ENCODE results near the gene PPOX.

GRCh38 chr1:161162806-161163205, 3.4 kb upstream of the PPOX start:
- no peak for TF ChIP-seq POLR2A (IDR thresholded peaks at IDR 0.05)
- TF ChIP-seq, protein P1, sequence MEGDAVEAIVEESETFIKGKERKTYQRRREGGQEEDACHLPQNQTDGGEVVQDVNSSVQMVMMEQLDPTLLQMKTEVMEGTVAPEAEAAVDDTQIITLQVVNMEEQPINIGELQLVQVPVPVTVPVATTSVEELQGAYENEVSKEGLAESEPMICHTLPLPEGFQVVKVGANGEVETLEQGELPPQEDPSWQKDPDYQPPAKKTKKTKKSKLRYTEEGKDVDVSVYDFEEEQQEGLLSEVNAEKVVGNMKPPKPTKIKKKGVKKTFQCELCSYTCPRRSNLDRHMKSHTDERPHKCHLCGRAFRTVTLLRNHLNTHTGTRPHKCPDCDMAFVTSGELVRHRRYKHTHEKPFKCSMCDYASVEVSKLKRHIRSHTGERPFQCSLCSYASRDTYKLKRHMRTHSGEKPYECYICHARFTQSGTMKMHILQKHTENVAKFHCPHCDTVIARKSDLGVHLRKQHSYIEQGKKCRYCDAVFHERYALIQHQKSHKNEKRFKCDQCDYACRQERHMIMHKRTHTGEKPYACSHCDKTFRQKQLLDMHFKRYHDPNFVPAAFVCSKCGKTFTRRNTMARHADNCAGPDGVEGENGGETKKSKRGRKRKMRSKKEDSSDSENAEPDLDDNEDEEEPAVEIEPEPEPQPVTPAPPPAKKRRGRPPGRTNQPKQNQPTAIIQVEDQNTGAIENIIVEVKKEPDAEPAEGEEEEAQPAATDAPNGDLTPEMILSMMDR (IDR thresholded peaks at IDR 0.05) = no peak
- TF ChIP-seq EP300 (IDR thresholded peaks at IDR 0.05) = no peak

All from ovary (tissue), 3 donors.